ENCODE data around the gene CLPTM1. TPM values are rescaled to one million over a fixed set of nuclear protein-coding genes. Genes with fewer than 3 reads are reported as not detected.

The CLPTM1 gene
- total RNA-seq, 1 experiment from 2014 or later = 82.0 TPM

DNA sequence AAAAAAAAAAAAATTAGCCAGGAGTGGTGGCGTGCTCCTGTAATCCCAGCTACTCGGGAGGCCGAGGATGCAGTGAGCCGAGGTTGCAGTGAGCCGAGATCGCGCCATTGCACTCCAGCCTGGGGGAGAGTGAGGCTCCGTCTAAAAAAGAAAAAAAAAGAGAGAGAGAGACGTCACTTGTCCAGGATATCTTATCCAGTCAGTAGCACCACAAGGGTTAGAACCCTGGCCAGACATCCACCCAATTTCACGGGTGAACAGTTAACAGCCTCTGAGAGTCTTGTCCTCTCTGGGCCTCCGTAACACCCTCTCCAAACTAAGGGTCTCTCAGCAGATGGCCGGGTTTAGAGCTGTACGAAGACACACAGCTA is 917 bp upstream of the CLPTM1 start:
- no peaks in the 10 kb centered on the region; a peak in 1 of 5 replicates for H3K9me3 Mint-ChIP-seq
- peak overlapping the region; percentile 63 for H2AFZ ChIP-seq (ENCODE audit: low read length)
- H3K14ac ChIP-seq (ENCODE audit: insufficient read depth, low read length) = no peak overlapping the region
- TF ChIP-seq, protein P1, sequence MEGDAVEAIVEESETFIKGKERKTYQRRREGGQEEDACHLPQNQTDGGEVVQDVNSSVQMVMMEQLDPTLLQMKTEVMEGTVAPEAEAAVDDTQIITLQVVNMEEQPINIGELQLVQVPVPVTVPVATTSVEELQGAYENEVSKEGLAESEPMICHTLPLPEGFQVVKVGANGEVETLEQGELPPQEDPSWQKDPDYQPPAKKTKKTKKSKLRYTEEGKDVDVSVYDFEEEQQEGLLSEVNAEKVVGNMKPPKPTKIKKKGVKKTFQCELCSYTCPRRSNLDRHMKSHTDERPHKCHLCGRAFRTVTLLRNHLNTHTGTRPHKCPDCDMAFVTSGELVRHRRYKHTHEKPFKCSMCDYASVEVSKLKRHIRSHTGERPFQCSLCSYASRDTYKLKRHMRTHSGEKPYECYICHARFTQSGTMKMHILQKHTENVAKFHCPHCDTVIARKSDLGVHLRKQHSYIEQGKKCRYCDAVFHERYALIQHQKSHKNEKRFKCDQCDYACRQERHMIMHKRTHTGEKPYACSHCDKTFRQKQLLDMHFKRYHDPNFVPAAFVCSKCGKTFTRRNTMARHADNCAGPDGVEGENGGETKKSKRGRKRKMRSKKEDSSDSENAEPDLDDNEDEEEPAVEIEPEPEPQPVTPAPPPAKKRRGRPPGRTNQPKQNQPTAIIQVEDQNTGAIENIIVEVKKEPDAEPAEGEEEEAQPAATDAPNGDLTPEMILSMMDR (conservative IDR thresholded peaks at IDR 0.05) = no peak
- no peak overlapping the region for H3K23ac ChIP-seq (ENCODE audit: insufficient read length, low read depth, low read length)
- H3K4me3 Mint-ChIP-seq = peak overlapping the region; percentile 97 to 100
- H3K4me1 ChIP-seq (ENCODE audit: insufficient read depth, low read length) = no peaks in the 10 kb centered on the region
- no peak overlapping the region for H4K91ac ChIP-seq (ENCODE audit: insufficient read length, low read depth, low read length)
- no peak overlapping the region for H3K18ac ChIP-seq (ENCODE audit: insufficient read length, low read depth, low read length)
- H3K27me3 ChIP-seq (ENCODE audit: insufficient read depth, low read length) = no peaks in the 10 kb centered on the region
- H3K4me1 Mint-ChIP-seq = peaks cover 17 to 30% of the 10 kb centered on the region in 2 experiments
- no peaks in the 10 kb centered on the region for H3K9me3 ChIP-seq (ENCODE audit: control insufficient read depth, low read depth, low read length)
- H3K27ac Mint-ChIP-seq = peak overlapping the region; percentile 100
- peak overlapping the region; percentile 99 for H3K9ac ChIP-seq (ENCODE audit: extremely low read depth, insufficient read length, low read length)
- no peak overlapping the region for H3K4ac ChIP-seq (ENCODE audit: low read depth, low read length)
- H3K56ac ChIP-seq (ENCODE audit: insufficient read length, low read depth, low read length) = no peak overlapping the region
- WGBS (ENCODE audit: extremely low coverage, insufficient read length, low lambda C conversion rate) = no CpG with 5 or more reads among the region's 13 CpGs
- no peak overlapping the region for H3T11ph ChIP-seq (ENCODE audit: low read length)
- H2BK120ac ChIP-seq (ENCODE audit: low read depth, low read length, poor library complexity, severe bottlenecking) = no peak overlapping the region
- H4K20me1 ChIP-seq (ENCODE audit: control insufficient read depth, insufficient read depth, insufficient read length) = peaks cover 6% of the 10 kb centered on the region
- H4K8ac ChIP-seq (replicated peaks; ENCODE audit: insufficient read length, low read depth, low read length) = no peak overlapping the region
- H3K79me2 ChIP-seq (ENCODE audit: insufficient read depth, low read length) = peaks cover 28% of the 10 kb centered on the region; the same call in 1 of the 2 replicates
- peak overlapping the region; percentile 93 for H3K4me2 ChIP-seq (ENCODE audit: insufficient read depth, insufficient read length, low read length)
- peaks cover 2% of the 10 kb centered on the region; the same call in 1 of the 2 replicates for H3K27me3 Mint-ChIP-seq (ENCODE audit: low read depth)
- peak overlapping the region; percentile 55 for H2BK5ac ChIP-seq (ENCODE audit: insufficient read length, low read length)
- no peak overlapping the region for H2BK15ac ChIP-seq (ENCODE audit: low read depth, low read length)
- peaks cover 0 to 9% (median 5%) of the 10 kb centered on the region in 3 experiments; a peak in 6 of 7 replicates for H3K36me3 Mint-ChIP-seq (ENCODE audit: insufficient read depth in 1 of 3, low read depth in 3 of 3)
- H3K23me2 ChIP-seq (ENCODE audit: insufficient read length, low read depth, low read length, poor library complexity, severe bottlenecking) = peaks cover 10% of the 10 kb centered on the region
- H2AK5ac ChIP-seq (ENCODE audit: insufficient read length, low read length) = no peak overlapping the region
- H4K5ac ChIP-seq (ENCODE audit: insufficient read length, low read depth, low read length) = no peak overlapping the region
- no peak for DNase-seq
- H3K27ac ChIP-seq (ENCODE audit: insufficient read length, low read depth, low read length) = peak overlapping the region; percentile 29
- H2BK12ac ChIP-seq (ENCODE audit: insufficient read length, low read depth, low read length) = no peak overlapping the region
- H2BK20ac ChIP-seq (ENCODE audit: low read depth, low read length, poor library complexity, severe bottlenecking) = no peak overlapping the region
- peaks cover 8% of the 10 kb centered on the region for H3K79me1 ChIP-seq (ENCODE audit: insufficient read depth, low read depth, low read length, poor library complexity, severe bottlenecking)
